HepG2 (cell line): ENCODE results near the gene COL5A1. TPM values are rescaled to one million over a fixed set of nuclear protein-coding genes. Genes with fewer than 3 reads are reported as not detected.

ENCODE experiments used
- ATAC-seq: fragments of 200-7000 bp; cut with Tn5 transposase; 3 replicates; pipeline ENCODE4 v1.9.1; 2020; ENCODE audit warnings: mild to moderate bottlenecking, moderate library complexity
- BruUV-seq: library from RNA; stranded (reverse); fragments of 400-500 nt; replicated peaks from 2 replicates; lab custom pipeline; 2021; lab: Mats Ljungman, UMichigan
- CTCF ChIA-PET: fragments of 300-600 bp; formaldehyde crosslinking; extraction: SDS; loops from one replicate; lab custom pipeline; 2021; ENCODE audit warnings: low total read pairs, inconsistent platforms, low intra/inter-chr PET ratio; lab: Yijun Ruan, JAX
- POLR2A ChIA-PET: fragments of 350-600 bp; sonication (Branson Sonifier 250); formaldehyde crosslinking; loops from one replicate; lab custom pipeline; 2020; ENCODE audit warnings: antibody characterized with exemption, inconsistent platforms; lab: Yijun Ruan, JAX
- DNase-seq: peaks from one replicate; pipeline ENCODE4 v3.0.0-alpha.2; 2015; ENCODE audit warnings: low spot score
- FAIRE-seq: peaks from 3 replicates; lab custom pipeline; 2011; peaks lifted over from hg19 to GRCh38; lab: Jason Lieb, UNC
- H2AFZ ChIP-seq: one replicate; pipeline ENCODE4 v1.6.1; 2011; ENCODE audit warnings: low read length, inconsistent platforms
- H3K27ac ChIP-seq: fragments of 300-600 bp; 3 replicates; pipeline ENCODE4 v1.8.0; 2011; ENCODE audit warnings: mixed run types, mild to moderate bottlenecking, mixed read lengths, low read length, inconsistent platforms; ENCODE audit not compliant: insufficient read depth; ENCODE audit errors: extremely low read length
- H3K27me3 ChIP-seq, 2 experiments: fragments of 200-600 bp in 1 of 2; 2 replicates in 1 of 2; 3 replicates in 1 of 2; pipeline versions ENCODE4 v1.6.0 to v1.8.0; 2011; ENCODE audit warnings: low read length in 2 of 2, mild to moderate bottlenecking in 2 of 2, moderate library complexity in 2 of 2, inconsistent platforms in 1 of 2; ENCODE audit not compliant: insufficient read depth in 2 of 2, control insufficient read depth in 1 of 2
- H3K36me3 ChIP-seq, 2 experiments: fragments of 200-600 bp in 1 of 2; replicated peaks in 1 of 2; 2 replicates in 1 of 2; 3 replicates in 1 of 2; pipeline versions ENCODE4 v1.5.1 to v1.8.0; 2011; ENCODE audit warnings: low read length in 2 of 2, inconsistent platforms in 1 of 2; ENCODE audit not compliant: insufficient read depth in 2 of 2, control insufficient read depth in 1 of 2
- H3K4me1 ChIP-seq: 2 replicates; pipeline ENCODE4 v1.5.1; 2012; ENCODE audit warnings: low read length, inconsistent platforms; ENCODE audit not compliant: insufficient read depth
- H3K4me2 ChIP-seq: 2 replicates; pipeline ENCODE4 v1.6.0; 2011; ENCODE audit warnings: low read depth, low read length, inconsistent platforms
- H3K4me3 ChIP-seq, 3 experiments: fragments of 200-600 bp in 1 of 3; sonication (generic), shearing (Covaris generic) in 1 of 3; replicated peaks in 1 of 3; 2 replicates each; pipeline ENCODE4 v1.5.1; 2011 to 2016; ENCODE audit warnings: low read length in 3 of 3, inconsistent platforms in 2 of 3, low read depth in 2 of 3, mild to moderate bottlenecking in 2 of 3, control low read depth in 1 of 3, mixed read lengths in 1 of 3; ENCODE audit not compliant: insufficient read depth in 1 of 3
- H3K79me2 ChIP-seq: one replicate; pipeline ENCODE4 v1.6.1; 2011; ENCODE audit warnings: low read length, inconsistent platforms; ENCODE audit not compliant: insufficient read depth
- H3K9ac ChIP-seq: 2 replicates; pipeline ENCODE4 v1.6.0; 2011; ENCODE audit warnings: mild to moderate bottlenecking, low read depth, low read length, inconsistent platforms; ENCODE audit not compliant: insufficient read depth
- H3K9me3 ChIP-seq: 2 replicates; pipeline ENCODE4 v1.5.1; 2012; ENCODE audit warnings: mild to moderate bottlenecking, low read length
- H4K20me1 ChIP-seq: 2 replicates; pipeline ENCODE4 v1.6.0; 2011; ENCODE audit warnings: inconsistent platforms, mild to moderate bottlenecking, low read length, moderate library complexity; ENCODE audit not compliant: insufficient read depth
- GLI4 ChIP-seq: sonication (generic); formaldehyde crosslinking; IDR thresholded peaks from 2 replicates; pipeline ENCODE4 v1.5.1; 2020; ENCODE audit warnings: missing genetic modification reagents, mild to moderate bottlenecking, moderate library complexity, borderline replicate concordance
- KLF11 ChIP-seq: IDR thresholded peaks from 2 replicates; pipeline ENCODE4 v1.6.1; 2016; ENCODE audit warnings: missing compliant biosample characterization
- PAF1 ChIP-seq: IDR thresholded peaks from 2 replicates; pipeline ENCODE4 v1.6.1; 2016; ENCODE audit warnings: missing genetic modification reagents, missing compliant biosample characterization
- THYN1 ChIP-seq: sonication (generic); formaldehyde crosslinking; IDR thresholded peaks from 2 replicates; pipeline ENCODE4 v1.8.1; 2023; ENCODE audit warnings: low read depth, mild to moderate bottlenecking, moderate library complexity, missing genetic modification reagents, borderline replicate concordance
- WIZ ChIP-seq: sonication (generic); formaldehyde crosslinking; IDR thresholded peaks from 2 replicates; pipeline ENCODE4 v1.5.1; 2020; ENCODE audit warnings: mild to moderate bottlenecking, missing genetic modification reagents
- ZNF20 ChIP-seq: sonication (generic); formaldehyde crosslinking; IDR thresholded peaks from 2 replicates; pipeline ENCODE4 v1.4.0; 2020; ENCODE audit warnings: mild to moderate bottlenecking, moderate library complexity, missing genetic modification reagents
- WGBS: methylation state at CpG from one replicate; pipeline ENCODE4 v1.1.6; 2017; ENCODE audit warnings: low lambda C conversion rate; 5-methylcytosine and 5-hydroxymethylcytosine counted together
- in situ Hi-C: cut with HindIII; loops from 2 replicates; pipeline ENCODE4 v1.10.0; 2017; ENCODE audit warnings: low pct_unique_long_range_greater_than_20kb; ENCODE audit not compliant: extremely low pct_ligation_motif_present
- intact Hi-C: fragments of 100-400 bp; cut with micrococcal nuclease; formaldehyde crosslinking; loops from one replicate; pipeline ENCODE4 v1.10.0; 2022; ENCODE audit not compliant: unreplicated experiment
- polyA plus RNA-seq, 8 experiments: library from polyadenylated mRNA; depleted of rRNA in 3 of 8; stranded (reverse) in 7 of 8; unstranded in 1 of 8; fragments of >200 nt; fragmentation: Illumina TruSeq in 4 of 8; extraction: Trizol in 4 of 8; gene quantifications; 2 replicates each; pipeline versions ENCODE4 v1.2.1 to v1.2.3, GENCODE V29; 2011 to 2016; ENCODE audit warnings: low read depth in 4 of 8, missing spikeins in 1 of 8, mixed read lengths in 1 of 8; ENCODE audit not compliant: insufficient read depth in 1 of 8
- total RNA-seq, 5 experiments: library from RNA; depleted of rRNA; stranded (reverse); fragments of >200 nt; fragmentation: Illumina TruSeq; extraction: Trizol; gene quantifications; 2 replicates each; pipeline ENCODE4 v1.2.3, GENCODE V29; 2016; ENCODE audit warnings: low read depth in 1 of 5
- TF ChIP-seq, protein P1 (sequence below): sonication (generic); formaldehyde crosslinking; IDR thresholded peaks from 2 replicates; pipeline ENCODE4 v1.5.0; 2020; ENCODE audit warnings: mild to moderate bottlenecking, missing genetic modification reagents, moderate library complexity

Gene COL5A1
- total and polyA plus RNA-seq, 2 of the 13 experiments (the other 11 are each of a cell fraction or from before 2014, with no cell fraction given), result not detected

DNA sequence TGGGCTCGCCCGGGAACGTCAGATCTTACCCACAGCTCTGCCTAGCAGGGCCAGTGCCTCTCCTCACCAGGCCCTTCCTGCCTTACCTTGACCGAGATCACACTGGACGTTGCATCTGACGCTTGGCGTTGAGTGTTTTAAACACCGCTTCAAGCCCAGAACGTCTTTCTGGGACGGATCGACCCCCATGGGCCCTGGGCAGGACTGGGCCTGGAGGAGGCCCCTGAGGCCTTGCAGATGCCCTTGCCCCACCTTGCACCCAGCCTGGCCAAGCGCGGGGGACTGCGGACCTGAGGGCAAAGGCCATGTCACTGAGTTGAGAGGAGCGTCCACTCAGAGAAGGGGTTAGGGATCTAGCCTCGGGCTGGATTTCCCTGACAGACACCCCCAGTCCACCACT, 174.7 kb downstream of the COL5A1 start (continued):
- no peak for TF ChIP-seq ZNF20 (CRISPR knock-in tag)
- no peak for TF ChIP-seq WIZ (CRISPR knock-in tag)

DNA sequence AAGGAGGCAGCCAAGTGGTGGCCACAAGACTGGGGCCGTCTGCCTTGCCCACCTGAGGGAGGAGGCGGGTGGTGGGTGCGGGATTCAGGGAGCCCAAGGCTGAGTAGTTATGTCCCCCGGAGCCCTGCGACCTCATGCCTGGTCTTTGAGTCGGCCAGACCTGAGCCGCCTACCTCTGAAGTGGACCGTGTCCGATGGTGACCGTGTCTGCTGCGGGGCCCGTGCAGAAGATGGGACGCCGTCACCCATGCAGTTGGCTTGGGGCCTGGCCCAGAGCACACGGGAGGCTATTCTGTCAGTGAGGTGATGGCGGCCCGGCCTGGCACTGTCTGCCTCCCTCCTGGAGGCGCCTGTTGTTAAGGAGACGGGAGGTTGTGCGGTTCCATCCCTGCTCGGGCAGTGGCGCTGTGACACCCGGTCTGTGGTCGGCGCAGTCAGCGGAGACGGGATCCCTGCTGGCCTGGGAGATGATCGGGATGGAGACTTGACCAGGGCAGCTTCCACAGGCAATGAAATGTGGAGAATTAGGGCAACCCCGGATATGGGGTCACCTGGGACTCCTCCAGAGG, 176.5 kb downstream of the COL5A1 start:
- Histone ChIP-seq H4K20me1 (0 out of 2 replicates have a peak, but pooled peaks cover 2% of the 10 kb centered on the region), H3K79me2 (no peaks in the 10 kb centered on the region), H3K27ac (no peak overlapping the region), H3K9me3 (no peaks in the 10 kb centered on the region), H3K36me3 (no peaks in the 10 kb centered on the region), H3K4me2 (no peak overlapping the region), H3K4me1 (no peaks in the 10 kb centered on the region), H3K9ac (no peak overlapping the region), H3K4me3 (no peak overlapping the region), H2AFZ (no peak overlapping the region), H3K27me3 (peaks cover 28 to 96% of the 10 kb centered on the region in 2 experiments)
- 58% methylated on average over 7 of the region's 29 CpGs for WGBS
- no TSS peak for BruUV-seq
- no peak for TF ChIP-seq THYN1 (CRISPR knock-in tag)
- TF ChIP-seq, protein P1, sequence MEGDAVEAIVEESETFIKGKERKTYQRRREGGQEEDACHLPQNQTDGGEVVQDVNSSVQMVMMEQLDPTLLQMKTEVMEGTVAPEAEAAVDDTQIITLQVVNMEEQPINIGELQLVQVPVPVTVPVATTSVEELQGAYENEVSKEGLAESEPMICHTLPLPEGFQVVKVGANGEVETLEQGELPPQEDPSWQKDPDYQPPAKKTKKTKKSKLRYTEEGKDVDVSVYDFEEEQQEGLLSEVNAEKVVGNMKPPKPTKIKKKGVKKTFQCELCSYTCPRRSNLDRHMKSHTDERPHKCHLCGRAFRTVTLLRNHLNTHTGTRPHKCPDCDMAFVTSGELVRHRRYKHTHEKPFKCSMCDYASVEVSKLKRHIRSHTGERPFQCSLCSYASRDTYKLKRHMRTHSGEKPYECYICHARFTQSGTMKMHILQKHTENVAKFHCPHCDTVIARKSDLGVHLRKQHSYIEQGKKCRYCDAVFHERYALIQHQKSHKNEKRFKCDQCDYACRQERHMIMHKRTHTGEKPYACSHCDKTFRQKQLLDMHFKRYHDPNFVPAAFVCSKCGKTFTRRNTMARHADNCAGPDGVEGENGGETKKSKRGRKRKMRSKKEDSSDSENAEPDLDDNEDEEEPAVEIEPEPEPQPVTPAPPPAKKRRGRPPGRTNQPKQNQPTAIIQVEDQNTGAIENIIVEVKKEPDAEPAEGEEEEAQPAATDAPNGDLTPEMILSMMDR (CRISPR knock-in tag), result peak; percentile 20; the same call in 1 of the 2 replicates
- TF ChIP-seq GLI4 (CRISPR knock-in tag), result no peak
- TF ChIP-seq KLF11 (CRISPR knock-in tag), result no peak
- TF ChIP-seq PAF1 (CRISPR knock-in tag), result no peak
- CTCF ChIA-PET, result no interaction called here
- intact Hi-C loops, result no loop called here
- POLR2A ChIA-PET, result no interaction called here
- in situ Hi-C loops, result no loop called here
- DNase-seq (no peak), ATAC-seq (peak; percentile 56), FAIRE-seq (no peak)
